Liver (tissue), 9 donors: ENCODE results near the gene NDFIP2. TPM values are rescaled to one million over a fixed set of nuclear protein-coding genes. Genes with fewer than 3 reads are reported as not detected.
A peak's percentile ranks its signal among the peaks of the same experiment; 100 is the strongest.

Source experiments
- DNase-seq: peaks from one replicate; pipeline ENCODE4 v3.0.0-alpha.2; 2017; ENCODE audit warnings: low spot score
- H3K27ac ChIP-seq, 2 donors: one replicate each; pipeline ENCODE4 v1.7.0; 2013; ENCODE audit warnings: inconsistent platforms in 2 of 2, low read length in 2 of 2, control low read depth in 1 of 2, low read depth in 1 of 2, mild to moderate bottlenecking in 1 of 2
- H3K27me3 ChIP-seq, 4 donors: one replicate each; pipeline versions ENCODE4 v1.6.1 to v1.7.0; 2013; ENCODE audit warnings: low read length in 3 of 4, inconsistent platforms in 1 of 4, mild to moderate bottlenecking in 1 of 4, moderate library complexity in 1 of 4; ENCODE audit not compliant: control insufficient read depth in 4 of 4, insufficient read depth in 4 of 4
- H3K36me3 ChIP-seq, 4 donors: one replicate each; pipeline versions ENCODE4 v1.6.1 to v1.7.0; 2013; ENCODE audit warnings: low read length in 3 of 4, mild to moderate bottlenecking in 3 of 4, low read depth in 1 of 4, moderate library complexity in 1 of 4; ENCODE audit not compliant: control insufficient read depth in 4 of 4, insufficient read depth in 3 of 4
- H3K4me1 ChIP-seq, 4 donors: one replicate each; pipeline versions ENCODE4 v1.6.1 to v1.7.0; 2013; ENCODE audit warnings: low read length in 3 of 4, mild to moderate bottlenecking in 3 of 4, moderate library complexity in 1 of 4; ENCODE audit not compliant: control insufficient read depth in 4 of 4, insufficient read depth in 4 of 4
- H3K4me3 ChIP-seq, 3 donors: one replicate each; pipeline versions ENCODE4 v1.6.1 to v1.7.0; 2013; ENCODE audit warnings: low read length in 3 of 3, control low read depth in 1 of 3, low read depth in 1 of 3, mild to moderate bottlenecking in 1 of 3
- H3K9ac ChIP-seq, 2 donors: one replicate each; pipeline ENCODE4 v1.7.0; 2013; ENCODE audit warnings: low read length in 2 of 2, mild to moderate bottlenecking in 2 of 2, moderate library complexity in 2 of 2, control low read depth in 1 of 2, low read depth in 1 of 2
- H3K9me3 ChIP-seq, 4 donors: one replicate each; pipeline versions ENCODE4 v1.6.1 to v1.7.0; 2013; ENCODE audit warnings: low read length in 3 of 4; ENCODE audit not compliant: control insufficient read depth in 4 of 4
- EGR1 ChIP-seq, 2 donors: IDR thresholded peaks; 2 replicates each; pipeline ENCODE4 v1.6.1; 2016 to 2018; ENCODE audit warnings: antibody characterized with exemption in 2 of 2, low read depth in 2 of 2
- FOXA1 ChIP-seq: IDR thresholded peaks from 2 replicates; pipeline ENCODE4 v1.6.1; 2016; ENCODE audit warnings: antibody characterized with exemption
- FOXA2 ChIP-seq: IDR thresholded peaks from 2 replicates; pipeline ENCODE4 v1.6.1; 2016; ENCODE audit warnings: antibody characterized with exemption
- GABPA ChIP-seq, 2 donors: IDR thresholded peaks in 1 of 2; conservative IDR thresholded peaks in 1 of 2; 2 replicates each; pipeline ENCODE4 v1.6.1; 2016; ENCODE audit warnings: antibody characterized with exemption in 2 of 2, mild to moderate bottlenecking in 1 of 2, moderate library complexity in 1 of 2
- HNF4A ChIP-seq, 2 donors: conservative IDR thresholded peaks; 2 replicates each; pipeline ENCODE4 v1.6.1; 2016; ENCODE audit warnings: antibody characterized with exemption in 2 of 2, mild to moderate bottlenecking in 2 of 2
- JUND ChIP-seq, 2 donors: IDR thresholded peaks; 2 replicates each; pipeline ENCODE4 v1.6.1; 2016; ENCODE audit warnings: antibody characterized with exemption in 2 of 2
- NR2F2 ChIP-seq: IDR thresholded peaks from 2 replicates; pipeline ENCODE4 v1.6.1; 2016; ENCODE audit warnings: antibody characterized with exemption
- RAD21 ChIP-seq, 2 donors: IDR thresholded peaks; 2 replicates each; pipeline ENCODE4 v1.6.1; 2016; ENCODE audit warnings: antibody characterized with exemption in 2 of 2, mild to moderate bottlenecking in 2 of 2
- RXRA ChIP-seq, 2 donors: IDR thresholded peaks; 2 replicates each; pipeline ENCODE4 v1.6.1; 2017 to 2018; ENCODE audit warnings: antibody characterized with exemption in 2 of 2, mild to moderate bottlenecking in 1 of 2
- SP1 ChIP-seq: IDR thresholded peaks from 2 replicates; pipeline ENCODE4 v1.6.1; 2018; ENCODE audit warnings: antibody characterized with exemption, mild to moderate bottlenecking
- TAF1 ChIP-seq: conservative IDR thresholded peaks from 2 replicates; pipeline ENCODE4 v1.6.1; 2016; ENCODE audit warnings: antibody characterized with exemption, mild to moderate bottlenecking
- YY1 ChIP-seq: IDR thresholded peaks from 2 replicates; pipeline ENCODE4 v1.6.1; 2016; ENCODE audit warnings: antibody characterized with exemption, mild to moderate bottlenecking
- WGBS: extraction: QIAGEN DNeasy Blood & Tissue Kit; methylation state at CpG from one replicate; pipeline ENCODE4 v1.1.7; 2013; 5-methylcytosine and 5-hydroxymethylcytosine counted together
- polyA plus RNA-seq, 2 donors: library from polyadenylated mRNA; stranded (reverse) in 1 of 2; unstranded in 1 of 2; fragments of 200-250 nt in 1 of 2; fragments of >200 nt in 1 of 2; fragmentation: Nextera tagmentation in 1 of 2; extraction: Ambion mirVana in 1 of 2; gene quantifications; one replicate each; pipeline versions ENCODE4 v1.2.1 to v1.2.3, GENCODE V29; 2013 to 2015
- total RNA-seq, 2 donors: library from RNA; depleted of rRNA; stranded (reverse); fragments of >200 nt; gene quantifications; one replicate each; pipeline ENCODE4 v1.2.3, GENCODE V29; 2014
- TF ChIP-seq, protein P1 (sequence below): IDR thresholded peaks from 2 replicates; pipeline ENCODE4 v1.6.1; 2016; ENCODE audit warnings: antibody characterized with exemption
- TF ChIP-seq, protein P2 (sequence below): IDR thresholded peaks from 2 replicates; pipeline ENCODE4 v1.6.1; 2016; ENCODE audit warnings: antibody characterized with exemption
- TF ChIP-seq, protein P3 (sequence below): IDR thresholded peaks from 2 replicates; pipeline ENCODE4 v1.6.1; 2016; ENCODE audit warnings: antibody characterized with exemption
- TF ChIP-seq, protein P4 (sequence below): fragments of 150-350 bp; IDR thresholded peaks from 2 replicates; pipeline ENCODE4 v1.5.1; 2017; ENCODE audit warnings: improper control_type of control experiment, low read depth, low read length; ENCODE audit not compliant: missing input control
- TF ChIP-seq, protein P5 (sequence below): IDR thresholded peaks from 2 replicates; pipeline ENCODE4 v1.6.1; 2016; ENCODE audit warnings: antibody characterized with exemption, mild to moderate bottlenecking
- donor health status: healthy.
- donor health status: healthy.
- donor health status: healthy.
- donor health status: healthy.
- donor health status: healthy.

Gene NDFIP2, protein sequence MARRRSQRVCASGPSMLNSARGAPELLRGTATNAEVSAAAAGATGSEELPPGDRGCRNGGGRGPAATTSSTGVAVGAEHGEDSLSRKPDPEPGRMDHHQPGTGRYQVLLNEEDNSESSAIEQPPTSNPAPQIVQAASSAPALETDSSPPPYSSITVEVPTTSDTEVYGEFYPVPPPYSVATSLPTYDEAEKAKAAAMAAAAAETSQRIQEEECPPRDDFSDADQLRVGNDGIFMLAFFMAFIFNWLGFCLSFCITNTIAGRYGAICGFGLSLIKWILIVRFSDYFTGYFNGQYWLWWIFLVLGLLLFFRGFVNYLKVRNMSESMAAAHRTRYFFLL
- total RNA-seq (10 to 100 TPM; 15.5 to 22.2 TPM), polyA plus RNA-seq (10 to 100 TPM; 16.0 to 16.6 TPM)

DNA sequence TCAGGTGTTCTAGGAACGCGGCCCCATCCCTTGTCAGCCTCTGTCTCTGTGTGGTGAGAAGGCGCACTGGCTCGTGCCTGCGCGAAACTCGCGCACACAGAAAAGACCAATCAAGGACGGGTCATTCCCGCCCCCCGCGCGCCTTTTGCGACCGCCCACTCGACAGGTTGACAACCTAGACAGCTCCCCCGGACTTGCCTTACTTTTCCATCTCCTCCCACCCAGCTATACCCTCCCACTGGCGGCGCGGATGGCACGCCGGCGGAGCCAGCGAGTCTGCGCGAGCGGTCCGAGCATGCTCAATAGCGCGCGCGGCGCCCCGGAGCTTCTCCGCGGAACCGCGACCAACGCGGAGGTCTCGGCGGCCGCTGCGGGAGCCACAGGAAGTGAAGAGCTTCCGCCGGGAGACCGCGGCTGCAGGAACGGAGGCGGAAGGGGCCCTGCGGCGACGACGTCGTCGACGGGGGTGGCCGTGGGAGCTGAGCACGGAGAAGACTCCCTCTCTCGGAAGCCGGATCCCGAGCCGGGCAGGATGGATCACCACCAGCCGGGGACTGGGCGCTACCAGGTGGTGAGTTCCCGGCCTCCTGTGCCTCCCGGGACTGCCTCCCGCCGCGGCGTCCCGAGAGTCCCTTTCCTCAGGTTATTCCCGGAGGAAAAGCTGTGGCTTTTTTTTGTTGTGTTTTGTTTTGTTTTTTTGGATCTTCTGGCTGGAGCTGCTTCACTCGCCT is at the start of gene NDFIP2:
Gene NDFIP2 (plus strand): TSS at position 202 of the 731 bp plus-strand sequence. CDS start 49 bp downstream, at position 251.
- peak; percentile 7 to 16 for TF ChIP-seq HNF4A (conservative IDR thresholded peaks at IDR 0.05)
- TF ChIP-seq, protein P1, sequence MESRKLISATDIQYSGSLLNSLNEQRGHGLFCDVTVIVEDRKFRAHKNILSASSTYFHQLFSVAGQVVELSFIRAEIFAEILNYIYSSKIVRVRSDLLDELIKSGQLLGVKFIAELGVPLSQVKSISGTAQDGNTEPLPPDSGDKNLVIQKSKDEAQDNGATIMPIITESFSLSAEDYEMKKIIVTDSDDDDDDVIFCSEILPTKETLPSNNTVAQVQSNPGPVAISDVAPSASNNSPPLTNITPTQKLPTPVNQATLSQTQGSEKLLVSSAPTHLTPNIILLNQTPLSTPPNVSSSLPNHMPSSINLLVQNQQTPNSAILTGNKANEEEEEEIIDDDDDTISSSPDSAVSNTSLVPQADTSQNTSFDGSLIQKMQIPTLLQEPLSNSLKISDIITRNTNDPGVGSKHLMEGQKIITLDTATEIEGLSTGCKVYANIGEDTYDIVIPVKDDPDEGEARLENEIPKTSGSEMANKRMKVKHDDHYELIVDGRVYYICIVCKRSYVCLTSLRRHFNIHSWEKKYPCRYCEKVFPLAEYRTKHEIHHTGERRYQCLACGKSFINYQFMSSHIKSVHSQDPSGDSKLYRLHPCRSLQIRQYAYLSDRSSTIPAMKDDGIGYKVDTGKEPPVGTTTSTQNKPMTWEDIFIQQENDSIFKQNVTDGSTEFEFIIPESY, result peak; percentile 19
- peak; percentile 9 to 63 for TF ChIP-seq RAD21 (IDR thresholded peaks at IDR 0.05)
- TF ChIP-seq RXRA (IDR thresholded peaks at IDR 0.05), result peak; percentile 39 to 49
- TF ChIP-seq, protein P2, sequence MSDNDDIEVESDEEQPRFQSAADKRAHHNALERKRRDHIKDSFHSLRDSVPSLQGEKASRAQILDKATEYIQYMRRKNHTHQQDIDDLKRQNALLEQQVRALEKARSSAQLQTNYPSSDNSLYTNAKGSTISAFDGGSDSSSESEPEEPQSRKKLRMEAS, result peak; percentile 46
- TF ChIP-seq, protein P3, sequence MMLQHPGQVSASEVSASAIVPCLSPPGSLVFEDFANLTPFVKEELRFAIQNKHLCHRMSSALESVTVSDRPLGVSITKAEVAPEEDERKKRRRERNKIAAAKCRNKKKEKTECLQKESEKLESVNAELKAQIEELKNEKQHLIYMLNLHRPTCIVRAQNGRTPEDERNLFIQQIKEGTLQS, result no peak
- TF ChIP-seq, protein P4, sequence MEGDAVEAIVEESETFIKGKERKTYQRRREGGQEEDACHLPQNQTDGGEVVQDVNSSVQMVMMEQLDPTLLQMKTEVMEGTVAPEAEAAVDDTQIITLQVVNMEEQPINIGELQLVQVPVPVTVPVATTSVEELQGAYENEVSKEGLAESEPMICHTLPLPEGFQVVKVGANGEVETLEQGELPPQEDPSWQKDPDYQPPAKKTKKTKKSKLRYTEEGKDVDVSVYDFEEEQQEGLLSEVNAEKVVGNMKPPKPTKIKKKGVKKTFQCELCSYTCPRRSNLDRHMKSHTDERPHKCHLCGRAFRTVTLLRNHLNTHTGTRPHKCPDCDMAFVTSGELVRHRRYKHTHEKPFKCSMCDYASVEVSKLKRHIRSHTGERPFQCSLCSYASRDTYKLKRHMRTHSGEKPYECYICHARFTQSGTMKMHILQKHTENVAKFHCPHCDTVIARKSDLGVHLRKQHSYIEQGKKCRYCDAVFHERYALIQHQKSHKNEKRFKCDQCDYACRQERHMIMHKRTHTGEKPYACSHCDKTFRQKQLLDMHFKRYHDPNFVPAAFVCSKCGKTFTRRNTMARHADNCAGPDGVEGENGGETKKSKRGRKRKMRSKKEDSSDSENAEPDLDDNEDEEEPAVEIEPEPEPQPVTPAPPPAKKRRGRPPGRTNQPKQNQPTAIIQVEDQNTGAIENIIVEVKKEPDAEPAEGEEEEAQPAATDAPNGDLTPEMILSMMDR, result no peak
- TF ChIP-seq NR2F2, result no peak
- no peak for TF ChIP-seq JUND (IDR thresholded peaks at IDR 0.05)
- TF ChIP-seq SP1, result peak; percentile 62
- peak; percentile 83 for TF ChIP-seq YY1
- TF ChIP-seq FOXA1, result peak; percentile 53
- peak; percentile 83 for TF ChIP-seq TAF1
- no peak for TF ChIP-seq FOXA2
- peak; percentile 7 to 83 for TF ChIP-seq GABPA (IDR thresholded peaks at IDR 0.05 in 1 of 2, conservative IDR thresholded peaks at IDR 0.05 in 1 of 2)
- peak; percentile 89 to 91 for TF ChIP-seq EGR1 (IDR thresholded peaks at IDR 0.05; ENCODE audit: low read depth in 2 of 2)
- TF ChIP-seq, protein P5, sequence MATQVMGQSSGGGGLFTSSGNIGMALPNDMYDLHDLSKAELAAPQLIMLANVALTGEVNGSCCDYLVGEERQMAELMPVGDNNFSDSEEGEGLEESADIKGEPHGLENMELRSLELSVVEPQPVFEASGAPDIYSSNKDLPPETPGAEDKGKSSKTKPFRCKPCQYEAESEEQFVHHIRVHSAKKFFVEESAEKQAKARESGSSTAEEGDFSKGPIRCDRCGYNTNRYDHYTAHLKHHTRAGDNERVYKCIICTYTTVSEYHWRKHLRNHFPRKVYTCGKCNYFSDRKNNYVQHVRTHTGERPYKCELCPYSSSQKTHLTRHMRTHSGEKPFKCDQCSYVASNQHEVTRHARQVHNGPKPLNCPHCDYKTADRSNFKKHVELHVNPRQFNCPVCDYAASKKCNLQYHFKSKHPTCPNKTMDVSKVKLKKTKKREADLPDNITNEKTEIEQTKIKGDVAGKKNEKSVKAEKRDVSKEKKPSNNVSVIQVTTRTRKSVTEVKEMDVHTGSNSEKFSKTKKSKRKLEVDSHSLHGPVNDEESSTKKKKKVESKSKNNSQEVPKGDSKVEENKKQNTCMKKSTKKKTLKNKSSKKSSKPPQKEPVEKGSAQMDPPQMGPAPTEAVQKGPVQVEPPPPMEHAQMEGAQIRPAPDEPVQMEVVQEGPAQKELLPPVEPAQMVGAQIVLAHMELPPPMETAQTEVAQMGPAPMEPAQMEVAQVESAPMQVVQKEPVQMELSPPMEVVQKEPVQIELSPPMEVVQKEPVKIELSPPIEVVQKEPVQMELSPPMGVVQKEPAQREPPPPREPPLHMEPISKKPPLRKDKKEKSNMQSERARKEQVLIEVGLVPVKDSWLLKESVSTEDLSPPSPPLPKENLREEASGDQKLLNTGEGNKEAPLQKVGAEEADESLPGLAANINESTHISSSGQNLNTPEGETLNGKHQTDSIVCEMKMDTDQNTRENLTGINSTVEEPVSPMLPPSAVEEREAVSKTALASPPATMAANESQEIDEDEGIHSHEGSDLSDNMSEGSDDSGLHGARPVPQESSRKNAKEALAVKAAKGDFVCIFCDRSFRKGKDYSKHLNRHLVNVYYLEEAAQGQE, result peak; percentile 90
- under 1% methylated on average over 74 of the region's 74 CpGs for WGBS
- peak within 1 kb of the TSS; percentile 80 to 96 (median 81) for H3K4me3 ChIP-seq
- no peaks in the 10 kb centered on the region for H3K36me3 ChIP-seq
- DNase-seq, result peak; percentile 83
- peaks cover 4 to 43% (median 26%) of the 10 kb centered on the region in 4 donors for H3K4me1 ChIP-seq
- no peaks in the 10 kb centered on the region for H3K9me3 ChIP-seq
- no peaks in the 10 kb centered on the region for H3K27me3 ChIP-seq
- peak within 1 kb of the TSS; percentile 77 to 85 for H3K27ac ChIP-seq
- peak within 1 kb of the TSS; percentile 91 to 98 for H3K9ac ChIP-seq
